ENCODE measurements around the gene SCUBE1. TPM values are rescaled to one million over a fixed set of nuclear protein-coding genes. Genes with fewer than 3 reads are reported as not detected.

The SCUBE1 gene
- polyA plus RNA-seq, 4 donors = 7.3 to 15.9 (median 9.0) TPM

- DNase-seq (ENCODE audit: low read depth in 4 of 4, low spot score in 2 of 4) = no peak
Observed at GRCh38 chr22:43267332-43267980, 75.7 kb downstream of the SCUBE1 start.

GRCh38 chr22:43266076-43266475, 77.1 kb downstream of the SCUBE1 start:
- no peak for DNase-seq (ENCODE audit: low read depth in 4 of 4, low spot score in 2 of 4)

GRCh38 chr22:43263645-43264514, 79.3 kb downstream of the SCUBE1 start:
- DNase-seq (ENCODE audit: low read depth in 4 of 4, low spot score in 2 of 4) = peak in 2 of 4 donors; percentile 71 to 77

- DNase-seq (ENCODE audit: low read depth in 4 of 4, low spot score in 2 of 4) = no peak
Observed at GRCh38 chr22:43262990-43263644, 80.1 kb downstream of the SCUBE1 start.

- DNase-seq (ENCODE audit: low read depth in 4 of 4, low spot score in 2 of 4) = no peak
Observed at GRCh38 chr22:43260331-43261231, 82.6 kb downstream of the SCUBE1 start.

GRCh38 chr22:43257961-43258360, 85.2 kb downstream of the SCUBE1 start:
- DNase-seq (ENCODE audit: low read depth in 4 of 4, low spot score in 2 of 4) = no peak

GRCh38 chr22:43257549-43257948, 85.6 kb downstream of the SCUBE1 start:
- DNase-seq (ENCODE audit: low read depth in 4 of 4, low spot score in 2 of 4) = no peak

GRCh38 chr22:43256976-43257545, 86.1 kb downstream of the SCUBE1 start:
- DNase-seq (ENCODE audit: low read depth in 4 of 4, low spot score in 2 of 4) = no peak

GRCh38 chr22:43256569-43256968, 86.6 kb downstream of the SCUBE1 start:
- no peak for DNase-seq (ENCODE audit: low read depth in 4 of 4, low spot score in 2 of 4)

- DNase-seq (ENCODE audit: low read depth in 4 of 4, low spot score in 2 of 4) = no peak
Observed at GRCh38 chr22:43255299-43255698, 87.9 kb downstream of the SCUBE1 start.

GRCh38 chr22:43253839-43254238, 89.3 kb downstream of the SCUBE1 start:
- no peak for DNase-seq (ENCODE audit: low read depth in 4 of 4, low spot score in 2 of 4)

- no peak for DNase-seq (ENCODE audit: low read depth in 4 of 4, low spot score in 2 of 4)
Observed at GRCh38 chr22:43252319-43252718, 90.9 kb downstream of the SCUBE1 start.

- no peak for DNase-seq (ENCODE audit: low read depth in 4 of 4, low spot score in 2 of 4)
Observed at GRCh38 chr22:43249789-43250471, 93.2 kb downstream of the SCUBE1 start.

GRCh38 chr22:43247546-43248260, 95.5 kb downstream of the SCUBE1 start:
- DNase-seq (ENCODE audit: low read depth in 4 of 4, low spot score in 2 of 4) = no peak

- no peak for DNase-seq (ENCODE audit: low read depth in 4 of 4, low spot score in 2 of 4)
Observed at GRCh38 chr22:43246188-43246587, 97.0 kb downstream of the SCUBE1 start.

GRCh38 chr22:43245717-43246116, 97.5 kb downstream of the SCUBE1 start:
- DNase-seq (ENCODE audit: low read depth in 4 of 4, low spot score in 2 of 4) = no peak

GRCh38 chr22:43244803-43245527, 98.2 kb downstream of the SCUBE1 start:
- DNase-seq (ENCODE audit: low read depth in 4 of 4, low spot score in 2 of 4) = no peak

- DNase-seq (ENCODE audit: low read depth in 4 of 4, low spot score in 2 of 4) = no peak
Observed at GRCh38 chr22:43244402-43244801, 98.8 kb downstream of the SCUBE1 start.
